ENCODE data around the gene DNAL1.

DNA sequence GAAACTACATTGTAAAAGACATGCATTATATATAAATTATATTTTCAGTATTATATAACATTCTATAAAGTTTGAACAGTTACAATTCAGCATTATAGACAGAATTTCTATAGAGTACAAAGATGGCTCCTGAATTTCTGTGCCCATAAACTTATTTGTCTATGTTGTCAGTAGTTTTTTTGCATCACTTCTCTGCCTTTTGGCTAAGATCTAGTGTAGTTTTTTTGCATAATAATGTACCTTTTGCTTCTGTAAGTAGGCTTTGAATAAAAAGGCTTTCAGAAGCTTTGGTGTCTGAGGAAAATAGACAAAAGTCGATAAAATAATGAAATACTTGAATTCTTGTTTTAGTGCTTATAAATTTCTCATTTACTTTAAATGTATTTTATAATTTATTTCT is 11.1 kb downstream of the DNAL1 start:
- TF ChIP-seq, protein P1, sequence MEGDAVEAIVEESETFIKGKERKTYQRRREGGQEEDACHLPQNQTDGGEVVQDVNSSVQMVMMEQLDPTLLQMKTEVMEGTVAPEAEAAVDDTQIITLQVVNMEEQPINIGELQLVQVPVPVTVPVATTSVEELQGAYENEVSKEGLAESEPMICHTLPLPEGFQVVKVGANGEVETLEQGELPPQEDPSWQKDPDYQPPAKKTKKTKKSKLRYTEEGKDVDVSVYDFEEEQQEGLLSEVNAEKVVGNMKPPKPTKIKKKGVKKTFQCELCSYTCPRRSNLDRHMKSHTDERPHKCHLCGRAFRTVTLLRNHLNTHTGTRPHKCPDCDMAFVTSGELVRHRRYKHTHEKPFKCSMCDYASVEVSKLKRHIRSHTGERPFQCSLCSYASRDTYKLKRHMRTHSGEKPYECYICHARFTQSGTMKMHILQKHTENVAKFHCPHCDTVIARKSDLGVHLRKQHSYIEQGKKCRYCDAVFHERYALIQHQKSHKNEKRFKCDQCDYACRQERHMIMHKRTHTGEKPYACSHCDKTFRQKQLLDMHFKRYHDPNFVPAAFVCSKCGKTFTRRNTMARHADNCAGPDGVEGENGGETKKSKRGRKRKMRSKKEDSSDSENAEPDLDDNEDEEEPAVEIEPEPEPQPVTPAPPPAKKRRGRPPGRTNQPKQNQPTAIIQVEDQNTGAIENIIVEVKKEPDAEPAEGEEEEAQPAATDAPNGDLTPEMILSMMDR (IDR thresholded peaks at IDR 0.05; ENCODE audit: borderline replicate concordance, extremely low read depth, low read length, poor library complexity, severe bottlenecking) = no peak
- no peak for TF ChIP-seq EZH2 (IDR thresholded peaks at IDR 0.05; ENCODE audit: borderline replicate concordance, low read depth, low read length, severe bottlenecking)
